Neural progenitor cell (in vitro differentiated cells): ENCODE data around the gene KRT76. TPM values are rescaled to one million over a fixed set of nuclear protein-coding genes. Genes with fewer than 3 reads are reported as not detected.

ENCODE experiments used
- DNase-seq: peaks from one replicate; pipeline ENCODE4 v3.0.0-alpha.2; 2016; ENCODE audit warnings: low spot score
- H2AFZ ChIP-seq: fragments of 200-600 bp; sonication (generic); replicated peaks from 2 replicates; pipeline ENCODE4 v1.6.1; 2016; ENCODE audit warnings: antibody characterized with exemption
- H3F3A ChIP-seq: fragments of 200-600 bp; sonication (generic); 2 replicates; pipeline ENCODE4 v1.6.1; 2016; ENCODE audit warnings: antibody characterized with exemption, low read depth
- H3K27ac ChIP-seq: fragments of 200-600 bp; sonication (generic); 2 replicates; pipeline ENCODE4 v1.5.1; 2016; ENCODE audit warnings: mild to moderate bottlenecking
- H3K27me3 ChIP-seq: fragments of 200-600 bp; sonication (generic); 2 replicates; pipeline ENCODE4 v1.6.1; 2016; ENCODE audit warnings: mild to moderate bottlenecking, moderate library complexity
- H3K36me3 ChIP-seq: fragments of 200-600 bp; sonication (generic); 2 replicates; pipeline ENCODE4 v1.5.1; 2016
- H3K4me1 ChIP-seq: fragments of 200-600 bp; sonication (generic); 2 replicates; pipeline ENCODE4 v1.6.1; 2016; ENCODE audit warnings: mixed run types
- H3K4me2 ChIP-seq: fragments of 200-600 bp; sonication (generic); 2 replicates; pipeline ENCODE4 v1.6.1; 2016
- H3K4me3 ChIP-seq: fragments of 200-600 bp; sonication (generic); 2 replicates; pipeline ENCODE4 v1.5.1; 2016
- H3K79me2 ChIP-seq: fragments of 200-600 bp; sonication (generic); 2 replicates; pipeline ENCODE4 v1.6.1; 2016; ENCODE audit warnings: low read depth
- H3K9ac ChIP-seq: fragments of 200-600 bp; sonication (generic); 2 replicates; pipeline ENCODE4 v1.6.1; 2016
- H3K9me3 ChIP-seq: fragments of 200-600 bp; sonication (generic); 2 replicates; pipeline ENCODE4 v1.5.1; 2016; ENCODE audit warnings: low read depth
- H4K20me1 ChIP-seq: fragments of 200-600 bp; sonication (generic); 2 replicates; pipeline ENCODE4 v1.6.1; 2016; ENCODE audit warnings: low read depth
- H3K27ac Mint-ChIP-seq: 3 replicates; pipeline ENCODE4 v1.8.0; 2021; ENCODE audit warnings: mixed read lengths
- H3K27me3 Mint-ChIP-seq: 2 replicates; pipeline ENCODE4 v1.8.0; 2022; ENCODE audit warnings: low read depth, mild to moderate bottlenecking, inconsistent platforms, moderate library complexity, mixed read lengths; ENCODE audit not compliant: insufficient read depth
- H3K36me3 Mint-ChIP-seq: 3 replicates; pipeline ENCODE4 v1.8.0; 2021; ENCODE audit warnings: mixed read lengths
- H3K4me1 Mint-ChIP-seq: 3 replicates; pipeline ENCODE4 v1.8.0; 2021; ENCODE audit warnings: mixed read lengths
- H3K4me3 Mint-ChIP-seq: 3 replicates; pipeline ENCODE4 v1.8.0; 2021; ENCODE audit warnings: mild to moderate bottlenecking, moderate library complexity, mixed read lengths
- H3K9me3 Mint-ChIP-seq: 3 replicates; pipeline ENCODE4 v1.8.0; 2020; ENCODE audit warnings: mixed read lengths
- EZH2 ChIP-seq: fragments of 200-600 bp; sonication (generic); IDR thresholded peaks from 2 replicates; pipeline ENCODE4 v1.6.1; 2017; ENCODE audit warnings: antibody characterized with exemption, mild to moderate bottlenecking, moderate library complexity
- EZH2phosphoT487 ChIP-seq: fragments of 200-600 bp; sonication (generic); IDR thresholded peaks from 2 replicates; pipeline ENCODE4 v1.6.1; 2017; ENCODE audit warnings: antibody characterized with exemption
- total RNA-seq: library from RNA; depleted of rRNA; stranded (reverse); fragments of >200 nt; gene quantifications from 2 replicates; pipeline ENCODE4 v1.2.3, GENCODE V29; 2015; ENCODE audit warnings: low replicate concordance
- TF ChIP-seq, protein P1 (sequence below): fragments of 200-600 bp; sonication (generic); IDR thresholded peaks from 2 replicates; pipeline ENCODE4 v1.5.1; 2017; ENCODE audit warnings: antibody characterized with exemption, mild to moderate bottlenecking

The KRT76 gene
- total RNA-seq, 1 donor from 2014 or later = not detected

DNA sequence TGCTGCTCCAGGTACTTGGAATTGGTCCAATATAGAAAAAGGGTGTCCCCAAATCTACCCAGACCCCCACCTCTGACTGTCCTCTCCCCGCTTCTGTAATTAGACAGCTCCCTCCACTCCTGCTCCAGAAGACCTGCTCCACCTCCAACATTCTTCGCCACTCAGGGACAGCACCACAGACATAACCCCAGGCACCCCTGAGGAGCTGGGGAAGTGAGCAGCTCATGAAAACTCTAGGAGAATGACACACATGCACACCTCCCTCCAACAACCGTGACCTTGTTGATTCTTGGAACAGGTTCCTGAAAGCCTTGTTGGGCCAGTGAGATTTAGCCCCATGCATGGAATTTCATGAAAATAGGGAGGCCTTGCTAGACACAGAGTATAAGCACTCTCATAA, 28.6 kb upstream of the KRT76 start:
- TF ChIP-seq EZH2phosphoT487 (no peak), EZH2 (no peak)
- TF ChIP-seq, protein P1, sequence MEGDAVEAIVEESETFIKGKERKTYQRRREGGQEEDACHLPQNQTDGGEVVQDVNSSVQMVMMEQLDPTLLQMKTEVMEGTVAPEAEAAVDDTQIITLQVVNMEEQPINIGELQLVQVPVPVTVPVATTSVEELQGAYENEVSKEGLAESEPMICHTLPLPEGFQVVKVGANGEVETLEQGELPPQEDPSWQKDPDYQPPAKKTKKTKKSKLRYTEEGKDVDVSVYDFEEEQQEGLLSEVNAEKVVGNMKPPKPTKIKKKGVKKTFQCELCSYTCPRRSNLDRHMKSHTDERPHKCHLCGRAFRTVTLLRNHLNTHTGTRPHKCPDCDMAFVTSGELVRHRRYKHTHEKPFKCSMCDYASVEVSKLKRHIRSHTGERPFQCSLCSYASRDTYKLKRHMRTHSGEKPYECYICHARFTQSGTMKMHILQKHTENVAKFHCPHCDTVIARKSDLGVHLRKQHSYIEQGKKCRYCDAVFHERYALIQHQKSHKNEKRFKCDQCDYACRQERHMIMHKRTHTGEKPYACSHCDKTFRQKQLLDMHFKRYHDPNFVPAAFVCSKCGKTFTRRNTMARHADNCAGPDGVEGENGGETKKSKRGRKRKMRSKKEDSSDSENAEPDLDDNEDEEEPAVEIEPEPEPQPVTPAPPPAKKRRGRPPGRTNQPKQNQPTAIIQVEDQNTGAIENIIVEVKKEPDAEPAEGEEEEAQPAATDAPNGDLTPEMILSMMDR = no peak
- H3K36me3 ChIP-seq = no peaks in the 10 kb centered on the region
- H3K9me3 ChIP-seq = no peaks in the 10 kb centered on the region
- H3K4me3 ChIP-seq = no peak overlapping the region
- no peak overlapping the region for H3K9ac ChIP-seq
- H3K4me1 Mint-ChIP-seq = peaks cover 4% of the 10 kb centered on the region
- no peaks in the 10 kb centered on the region for H3K9me3 Mint-ChIP-seq
- peaks cover 15% of the 10 kb centered on the region for H3K4me1 ChIP-seq
- no peak overlapping the region for H3K4me2 ChIP-seq
- H3K36me3 Mint-ChIP-seq = no peaks in the 10 kb centered on the region
- H3K4me3 Mint-ChIP-seq = no peak overlapping the region
- H3K27me3 ChIP-seq = no peaks in the 10 kb centered on the region
- DNase-seq = no peak
- H3K27ac Mint-ChIP-seq = no peak overlapping the region
- H3K79me2 ChIP-seq = no peaks in the 10 kb centered on the region
- no peaks in the 10 kb centered on the region for H3F3A ChIP-seq
- H4K20me1 ChIP-seq = no peaks in the 10 kb centered on the region
- no peak overlapping the region for H2AFZ ChIP-seq
- no peak overlapping the region for H3K27ac ChIP-seq
- peaks cover 9% of the 10 kb centered on the region for H3K27me3 Mint-ChIP-seq

- Mint-ChIP-seq H3K36me3 (no peaks in the 10 kb centered on the region), H3K4me3 (no peak overlapping the region), H3K4me1 (peaks cover 4% of the 10 kb centered on the region), H3K27me3 (peaks cover 9% of the 10 kb centered on the region), H3K27ac (no peak overlapping the region), H3K9me3 (no peaks in the 10 kb centered on the region)
- Histone ChIP-seq H3K4me2 (no peak overlapping the region), H3K79me2 (no peaks in the 10 kb centered on the region), H3K9ac (no peak overlapping the region), H3K4me3 (no peak overlapping the region), H3K36me3 (no peaks in the 10 kb centered on the region), H3K9me3 (no peaks in the 10 kb centered on the region), H3K27ac (no peak overlapping the region), H3K4me1 (peaks cover 15% of the 10 kb centered on the region), H2AFZ (no peak overlapping the region), H3K27me3 (no peaks in the 10 kb centered on the region), H3F3A (no peaks in the 10 kb centered on the region), H4K20me1 (no peaks in the 10 kb centered on the region)
- no peak for TF ChIP-seq EZH2
- TF ChIP-seq, protein P1 = no peak
- no peak for TF ChIP-seq EZH2phosphoT487
- DNase-seq = no peak
These were observed 27.9 kb upstream of the KRT76 start for GRCh38 chr12:52805000-52805399.

- DNase-seq = no peak
- H4K20me1 ChIP-seq = no peaks in the 10 kb centered on the region
- no peak overlapping the region for H2AFZ ChIP-seq
- Mint-ChIP-seq H3K4me1 (peaks cover 4% of the 10 kb centered on the region), H3K9me3 (no peaks in the 10 kb centered on the region), H3K36me3 (no peaks in the 10 kb centered on the region), H3K27me3 (peaks cover 9% of the 10 kb centered on the region), H3K27ac (no peak overlapping the region), H3K4me3 (no peak overlapping the region)
- H3K4me1 ChIP-seq = peaks cover 12% of the 10 kb centered on the region
- TF ChIP-seq EZH2phosphoT487 (no peak), EZH2 (no peak)
- TF ChIP-seq, protein P1 = no peak
- H3K9ac ChIP-seq = no peak overlapping the region
- no peaks in the 10 kb centered on the region for H3K9me3 ChIP-seq
- no peak overlapping the region for H3K4me3 ChIP-seq
- H3K36me3 ChIP-seq = no peaks in the 10 kb centered on the region
- no peak overlapping the region for H3K27ac ChIP-seq
- no peaks in the 10 kb centered on the region for H3K27me3 ChIP-seq
- H3K79me2 ChIP-seq = no peaks in the 10 kb centered on the region
- H3F3A ChIP-seq = no peaks in the 10 kb centered on the region
- H3K4me2 ChIP-seq = no peak overlapping the region
These were observed 25.3 kb upstream of the KRT76 start for GRCh38 chr12:52802442-52802841.
